ENCODE results near the gene NT5DC2.

Gene NT5DC2

GRCh38 chr3:52484680-52485461, 48.8 kb downstream of the NT5DC2 start:
- Histone ChIP-seq H3K9ac (ENCODE audit: low read depth, low read length) (no peak overlapping the region), H3K4me1 (ENCODE audit: insufficient read depth, low read length) (no peaks in the 10 kb centered on the region), H3K36me3 (ENCODE audit: insufficient read depth, low read length) (peaks cover 10% of the 10 kb centered on the region), H3K9me3 (ENCODE audit: control insufficient read depth, insufficient read depth, low read length) (no peaks in the 10 kb centered on the region)

GRCh38 chr3:52483577-52484381, 49.9 kb downstream of the NT5DC2 start:
- Histone ChIP-seq H3K36me3 (ENCODE audit: insufficient read depth, low read length) (peaks cover 14% of the 10 kb centered on the region), H3K9me3 (ENCODE audit: control insufficient read depth, insufficient read depth, low read length) (no peaks in the 10 kb centered on the region), H3K9ac (ENCODE audit: low read depth, low read length) (no peak overlapping the region), H3K4me1 (ENCODE audit: insufficient read depth, low read length) (no peaks in the 10 kb centered on the region)

- Histone ChIP-seq H3K4me1 (ENCODE audit: insufficient read depth, low read length) (no peaks in the 10 kb centered on the region), H3K36me3 (ENCODE audit: insufficient read depth, low read length) (peaks cover 18% of the 10 kb centered on the region), H3K9ac (ENCODE audit: low read depth, low read length) (no peak overlapping the region), H3K9me3 (ENCODE audit: control insufficient read depth, insufficient read depth, low read length) (no peaks in the 10 kb centered on the region)
Observed at GRCh38 chr3:52483081-52483480, 50.6 kb downstream of the NT5DC2 start.

DNA sequence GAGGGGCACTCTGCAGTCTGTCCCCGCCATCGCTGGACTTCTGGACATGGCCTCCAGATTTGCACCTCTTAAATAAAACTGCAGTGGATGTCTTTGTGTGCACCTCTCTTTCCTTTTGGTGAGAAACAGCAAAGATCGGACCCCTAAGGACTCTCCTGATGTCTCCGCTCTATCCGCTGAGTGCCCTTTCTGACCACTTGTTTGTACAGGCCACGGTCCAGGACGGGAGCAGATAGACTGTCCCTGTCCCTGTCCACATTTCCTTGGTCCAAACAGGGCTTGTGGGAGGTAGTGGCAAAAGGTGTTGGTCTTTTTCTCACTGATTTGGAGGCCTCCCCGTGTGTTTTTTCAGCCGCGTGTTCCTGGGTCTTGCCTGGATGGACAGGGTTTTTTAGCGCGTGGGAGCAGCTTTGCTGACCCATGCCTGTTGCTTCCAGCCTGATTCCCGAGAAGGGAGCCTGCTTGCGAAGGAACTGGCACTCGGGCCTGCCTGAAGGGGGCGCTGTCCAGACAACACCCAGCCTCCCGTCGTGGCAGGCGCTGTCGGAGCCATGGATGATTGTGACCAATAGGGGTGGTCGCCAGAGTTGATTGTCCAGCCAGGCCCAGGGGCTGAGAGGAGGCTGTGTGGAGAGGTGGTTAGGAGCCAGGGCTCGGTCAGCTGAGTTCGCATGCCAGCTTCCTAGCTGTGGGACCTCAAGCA, 51.7 kb downstream of the NT5DC2 start:
- Histone ChIP-seq H3K36me3 (ENCODE audit: insufficient read depth, low read length) (peaks cover 25% of the 10 kb centered on the region), H3K9ac (ENCODE audit: low read depth, low read length) (no peak overlapping the region), H3K4me1 (ENCODE audit: insufficient read depth, low read length) (no peaks in the 10 kb centered on the region), H3K9me3 (ENCODE audit: control insufficient read depth, insufficient read depth, low read length) (no peaks in the 10 kb centered on the region)

GRCh38 chr3:52480768-52481715, 52.6 kb downstream of the NT5DC2 start:
- H3K4me1 ChIP-seq (ENCODE audit: insufficient read depth, low read length): no peaks in the 10 kb centered on the region
- H3K9ac ChIP-seq (ENCODE audit: low read depth, low read length): no peak overlapping the region
- H3K9me3 ChIP-seq (ENCODE audit: control insufficient read depth, insufficient read depth, low read length): no peaks in the 10 kb centered on the region
- peaks cover 32% of the 10 kb centered on the region for H3K36me3 ChIP-seq (ENCODE audit: insufficient read depth, low read length)

- Histone ChIP-seq H3K9me3 (ENCODE audit: control insufficient read depth, insufficient read depth, low read length) (no peaks in the 10 kb centered on the region), H3K9ac (ENCODE audit: low read depth, low read length) (no peak overlapping the region), H3K4me1 (ENCODE audit: insufficient read depth, low read length) (no peaks in the 10 kb centered on the region), H3K36me3 (ENCODE audit: insufficient read depth, low read length) (peaks cover 36% of the 10 kb centered on the region)
Observed at GRCh38 chr3:52479877-52480575, 53.6 kb downstream of the NT5DC2 start.

- H3K9me3 ChIP-seq (ENCODE audit: control insufficient read depth, insufficient read depth, low read length): no peaks in the 10 kb centered on the region
- no peaks in the 10 kb centered on the region for H3K4me1 ChIP-seq (ENCODE audit: insufficient read depth, low read length)
- H3K36me3 ChIP-seq (ENCODE audit: insufficient read depth, low read length): peaks cover 36% of the 10 kb centered on the region
- no peak overlapping the region for H3K9ac ChIP-seq (ENCODE audit: low read depth, low read length)
Observed at GRCh38 chr3:52479037-52479876, 54.4 kb downstream of the NT5DC2 start.

- H3K9ac ChIP-seq (ENCODE audit: low read depth, low read length): no peak overlapping the region
- H3K36me3 ChIP-seq (ENCODE audit: insufficient read depth, low read length): peaks cover 40% of the 10 kb centered on the region
- H3K4me1 ChIP-seq (ENCODE audit: insufficient read depth, low read length): no peaks in the 10 kb centered on the region
- H3K9me3 ChIP-seq (ENCODE audit: control insufficient read depth, insufficient read depth, low read length): no peaks in the 10 kb centered on the region
Observed at GRCh38 chr3:52477796-52478095, 55.9 kb downstream of the NT5DC2 start.

DNA sequence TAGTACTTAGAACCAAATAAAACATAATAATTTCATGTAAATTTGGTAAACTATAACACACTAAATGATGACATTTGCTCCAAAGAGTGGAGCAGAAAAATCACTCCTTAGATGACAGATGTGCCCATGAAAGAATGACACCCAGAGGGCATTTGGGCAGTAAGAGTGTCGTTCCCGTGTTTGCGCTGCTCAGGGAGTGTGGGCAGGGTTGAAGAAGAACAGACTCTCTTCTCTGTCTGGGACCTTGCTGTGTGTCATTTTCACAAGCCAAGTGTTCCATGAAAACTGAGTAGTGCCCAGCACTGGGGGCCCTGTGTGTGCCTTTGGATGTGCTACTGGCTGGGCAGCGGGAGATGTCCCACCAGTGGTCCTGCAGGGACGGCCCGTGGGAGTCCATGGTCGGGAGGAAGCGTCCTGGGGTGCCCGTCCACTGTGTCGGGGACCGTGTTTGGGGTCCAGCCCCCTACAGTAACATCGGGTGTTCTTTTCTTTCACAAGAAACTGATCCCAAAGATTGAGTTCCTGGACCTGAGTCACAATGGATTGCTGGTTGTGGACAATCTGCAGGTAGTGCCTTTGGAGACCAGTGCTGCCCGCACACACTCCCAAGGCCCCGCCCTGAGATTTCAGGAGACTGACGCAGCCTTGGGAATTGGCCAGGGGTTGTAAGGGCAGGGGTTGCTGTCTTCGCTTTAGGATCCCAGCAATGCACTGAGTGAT, 56.4 kb downstream of the NT5DC2 start:
- Histone ChIP-seq H3K36me3 (ENCODE audit: insufficient read depth, low read length) (peaks cover 39% of the 10 kb centered on the region), H3K9ac (ENCODE audit: low read depth, low read length) (no peak overlapping the region), H3K4me1 (ENCODE audit: insufficient read depth, low read length) (no peaks in the 10 kb centered on the region), H3K9me3 (ENCODE audit: control insufficient read depth, insufficient read depth, low read length) (no peaks in the 10 kb centered on the region)
